Measurements from ENCODE around the gene KCNQ4.

The KCNQ4 gene

GRCh38 chr1:40783001-40783905 lies at the start of gene KCNQ4:
KCNQ4 (plus strand) TSS chr1:40783787; CDS start chr1:40784094, 307 bp downstream.
- no peak for DNase-seq

GRCh38 chr1:40734882-40735628 lies 48.5 kb upstream of the KCNQ4 start:
- DNase-seq: no peak

- DNase-seq: no peak
These were observed 47.5 kb upstream of the KCNQ4 start for GRCh38 chr1:40736085-40736531.

- DNase-seq: no peak
These were observed 44.8 kb upstream of the KCNQ4 start for GRCh38 chr1:40738831-40739230.

- DNase-seq: no peak
These were observed 44.1 kb upstream of the KCNQ4 start for GRCh38 chr1:40739455-40740008.

- DNase-seq: no peak
These were observed 43.3 kb upstream of the KCNQ4 start for GRCh38 chr1:40740039-40740996.

GRCh38 chr1:40740997-40741736 lies 42.4 kb upstream of the KCNQ4 start:
- no peak for DNase-seq

- DNase-seq: no peak
These were observed 41.1 kb upstream of the KCNQ4 start for GRCh38 chr1:40742363-40743061.

GRCh38 chr1:40743452-40743851 lies 40.1 kb upstream of the KCNQ4 start:
- no peak for DNase-seq

GRCh38 chr1:40743860-40744259 lies 39.7 kb upstream of the KCNQ4 start:
- no peak for DNase-seq

- no peak for DNase-seq
These were observed 38.4 kb upstream of the KCNQ4 start for GRCh38 chr1:40745176-40745575.

- no peak for DNase-seq
These were observed 37.1 kb upstream of the KCNQ4 start for GRCh38 chr1:40746344-40747090.

- DNase-seq: no peak
These were observed 34.5 kb upstream of the KCNQ4 start for GRCh38 chr1:40748841-40749718.

- DNase-seq: no peak
These were observed 33.8 kb upstream of the KCNQ4 start for GRCh38 chr1:40749817-40750216.

- no peak for DNase-seq
These were observed 33.1 kb upstream of the KCNQ4 start for GRCh38 chr1:40750451-40750908.

GRCh38 chr1:40751802-40752201 lies 31.8 kb upstream of the KCNQ4 start:
- no peak for DNase-seq

GRCh38 chr1:40753142-40753882 lies 30.3 kb upstream of the KCNQ4 start:
- DNase-seq: no peak

GRCh38 chr1:40754201-40754600 lies 29.4 kb upstream of the KCNQ4 start:
- DNase-seq: no peak
